GM23248 (cell line): ENCODE data around the gene SUPT3H.

Experiments
- EZH2 ChIP-seq: fragments of 200-600 bp; sonication (generic); IDR thresholded peaks from 2 replicates; pipeline ENCODE4 v1.6.1; 2018; ENCODE audit warnings: antibody characterized with exemption, mild to moderate bottlenecking; ENCODE audit not compliant: insufficient read depth, poor library complexity, severe bottlenecking
- EZH2phosphoT487 ChIP-seq: fragments of 200-600 bp; sonication (generic); IDR thresholded peaks from 2 replicates; pipeline ENCODE4 v1.6.1; 2018; ENCODE audit warnings: antibody characterized with exemption, moderate library complexity, mild to moderate bottlenecking, low read depth; ENCODE audit not compliant: insufficient read depth

GRCh38 chr6:44781912-44782597, 595.7 kb downstream of the SUPT3H start:
- TF ChIP-seq EZH2 (no peak), EZH2phosphoT487 (no peak)
